Liver (tissue), 9 donors: ENCODE data around the gene COL27A1. TPM values are rescaled to one million over a fixed set of nuclear protein-coding genes. Genes with fewer than 3 reads are reported as not detected.

Source experiments
- DNase-seq: peaks from one replicate; pipeline ENCODE4 v3.0.0-alpha.2; 2017; ENCODE audit warnings: low spot score
- H3K27ac ChIP-seq, 2 donors: one replicate each; pipeline ENCODE4 v1.7.0; 2013; ENCODE audit warnings: inconsistent platforms in 2 of 2, low read length in 2 of 2, control low read depth in 1 of 2, low read depth in 1 of 2, mild to moderate bottlenecking in 1 of 2
- H3K27me3 ChIP-seq, 4 donors: one replicate each; pipeline versions ENCODE4 v1.6.1 to v1.7.0; 2013; ENCODE audit warnings: low read length in 3 of 4, inconsistent platforms in 1 of 4, mild to moderate bottlenecking in 1 of 4, moderate library complexity in 1 of 4; ENCODE audit not compliant: control insufficient read depth in 4 of 4, insufficient read depth in 4 of 4
- H3K36me3 ChIP-seq, 4 donors: one replicate each; pipeline versions ENCODE4 v1.6.1 to v1.7.0; 2013; ENCODE audit warnings: low read length in 3 of 4, mild to moderate bottlenecking in 3 of 4, low read depth in 1 of 4, moderate library complexity in 1 of 4; ENCODE audit not compliant: control insufficient read depth in 4 of 4, insufficient read depth in 3 of 4
- H3K4me1 ChIP-seq, 4 donors: one replicate each; pipeline versions ENCODE4 v1.6.1 to v1.7.0; 2013; ENCODE audit warnings: low read length in 3 of 4, mild to moderate bottlenecking in 3 of 4, moderate library complexity in 1 of 4; ENCODE audit not compliant: control insufficient read depth in 4 of 4, insufficient read depth in 4 of 4
- H3K4me3 ChIP-seq, 3 donors: one replicate each; pipeline versions ENCODE4 v1.6.1 to v1.7.0; 2013; ENCODE audit warnings: low read length in 3 of 3, control low read depth in 1 of 3, low read depth in 1 of 3, mild to moderate bottlenecking in 1 of 3
- H3K9ac ChIP-seq, 2 donors: one replicate each; pipeline ENCODE4 v1.7.0; 2013; ENCODE audit warnings: low read length in 2 of 2, mild to moderate bottlenecking in 2 of 2, moderate library complexity in 2 of 2, control low read depth in 1 of 2, low read depth in 1 of 2
- H3K9me3 ChIP-seq, 4 donors: one replicate each; pipeline versions ENCODE4 v1.6.1 to v1.7.0; 2013; ENCODE audit warnings: low read length in 3 of 4; ENCODE audit not compliant: control insufficient read depth in 4 of 4
- FOXA1 ChIP-seq: IDR thresholded peaks from 2 replicates; pipeline ENCODE4 v1.6.1; 2016; ENCODE audit warnings: antibody characterized with exemption
- GABPA ChIP-seq, 2 donors: IDR thresholded peaks in 1 of 2; conservative IDR thresholded peaks in 1 of 2; 2 replicates each; pipeline ENCODE4 v1.6.1; 2016; ENCODE audit warnings: antibody characterized with exemption in 2 of 2, mild to moderate bottlenecking in 1 of 2, moderate library complexity in 1 of 2
- HNF4A ChIP-seq, 2 donors: conservative IDR thresholded peaks; 2 replicates each; pipeline ENCODE4 v1.6.1; 2016; ENCODE audit warnings: antibody characterized with exemption in 2 of 2, mild to moderate bottlenecking in 2 of 2
- HNF4G ChIP-seq: IDR thresholded peaks from 2 replicates; pipeline ENCODE4 v1.6.1; 2016; ENCODE audit warnings: antibody characterized with exemption
- MAX ChIP-seq: IDR thresholded peaks from 2 replicates; pipeline ENCODE4 v1.6.1; 2016; ENCODE audit warnings: antibody characterized with exemption
- NR2F2 ChIP-seq: IDR thresholded peaks from 2 replicates; pipeline ENCODE4 v1.6.1; 2016; ENCODE audit warnings: antibody characterized with exemption
- RAD21 ChIP-seq, 2 donors: IDR thresholded peaks; 2 replicates each; pipeline ENCODE4 v1.6.1; 2016; ENCODE audit warnings: antibody characterized with exemption in 2 of 2, mild to moderate bottlenecking in 2 of 2
- REST ChIP-seq: IDR thresholded peaks from 2 replicates; pipeline ENCODE4 v1.6.1; 2016; ENCODE audit warnings: antibody characterized with exemption, mild to moderate bottlenecking
- RXRA ChIP-seq, 2 donors: IDR thresholded peaks; 2 replicates each; pipeline ENCODE4 v1.6.1; 2017 to 2018; ENCODE audit warnings: antibody characterized with exemption in 2 of 2, mild to moderate bottlenecking in 1 of 2
- ZBTB33 ChIP-seq: IDR thresholded peaks from 2 replicates; pipeline ENCODE4 v1.6.1; 2016; ENCODE audit warnings: antibody characterized with exemption
- WGBS: extraction: QIAGEN DNeasy Blood & Tissue Kit; methylation state at CpG from one replicate; pipeline ENCODE4 v1.1.7; 2013; 5-methylcytosine and 5-hydroxymethylcytosine counted together
- polyA plus RNA-seq, 2 donors: library from polyadenylated mRNA; stranded (reverse) in 1 of 2; unstranded in 1 of 2; fragments of 200-250 nt in 1 of 2; fragments of >200 nt in 1 of 2; fragmentation: Nextera tagmentation in 1 of 2; extraction: Ambion mirVana in 1 of 2; gene quantifications; one replicate each; pipeline versions ENCODE4 v1.2.1 to v1.2.3, GENCODE V29; 2013 to 2015
- total RNA-seq, 2 donors: library from RNA; depleted of rRNA; stranded (reverse); fragments of >200 nt; gene quantifications; one replicate each; pipeline ENCODE4 v1.2.3, GENCODE V29; 2014
- TF ChIP-seq, protein P1 (sequence below): IDR thresholded peaks from 2 replicates; pipeline ENCODE4 v1.6.1; 2016; ENCODE audit warnings: antibody characterized with exemption
- TF ChIP-seq, protein P2 (sequence below): fragments of 150-350 bp; IDR thresholded peaks from 2 replicates; pipeline ENCODE4 v1.5.1; 2017; ENCODE audit warnings: improper control_type of control experiment, low read depth, low read length; ENCODE audit not compliant: missing input control
- donor health status: healthy.
- donor health status: healthy.
- donor health status: healthy.
- donor health status: healthy.
- donor health status: healthy.

The COL27A1 gene
- total and polyA plus RNA-seq, 4 donors = 7.0 to 20.4 (median 12.0) TPM

- peaks cover 1 to 38% (median 11%) of the 10 kb centered on the region in 4 donors for H3K36me3 ChIP-seq
- H3K9ac ChIP-seq = no peak overlapping the region
- TF ChIP-seq REST = no peak
- TF ChIP-seq ZBTB33 = no peak
- no peak for TF ChIP-seq MAX
- no peak for TF ChIP-seq RXRA (IDR thresholded peaks at IDR 0.05)
- no peak for TF ChIP-seq HNF4A (conservative IDR thresholded peaks at IDR 0.05)
- TF ChIP-seq, protein P1, sequence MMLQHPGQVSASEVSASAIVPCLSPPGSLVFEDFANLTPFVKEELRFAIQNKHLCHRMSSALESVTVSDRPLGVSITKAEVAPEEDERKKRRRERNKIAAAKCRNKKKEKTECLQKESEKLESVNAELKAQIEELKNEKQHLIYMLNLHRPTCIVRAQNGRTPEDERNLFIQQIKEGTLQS = no peak
- TF ChIP-seq GABPA (IDR thresholded peaks at IDR 0.05 in 1 of 2, conservative IDR thresholded peaks at IDR 0.05 in 1 of 2) = no peak
- TF ChIP-seq FOXA1 = no peak
- no peak for TF ChIP-seq HNF4G
- TF ChIP-seq RAD21 (IDR thresholded peaks at IDR 0.05) = no peak
- TF ChIP-seq, protein P2, sequence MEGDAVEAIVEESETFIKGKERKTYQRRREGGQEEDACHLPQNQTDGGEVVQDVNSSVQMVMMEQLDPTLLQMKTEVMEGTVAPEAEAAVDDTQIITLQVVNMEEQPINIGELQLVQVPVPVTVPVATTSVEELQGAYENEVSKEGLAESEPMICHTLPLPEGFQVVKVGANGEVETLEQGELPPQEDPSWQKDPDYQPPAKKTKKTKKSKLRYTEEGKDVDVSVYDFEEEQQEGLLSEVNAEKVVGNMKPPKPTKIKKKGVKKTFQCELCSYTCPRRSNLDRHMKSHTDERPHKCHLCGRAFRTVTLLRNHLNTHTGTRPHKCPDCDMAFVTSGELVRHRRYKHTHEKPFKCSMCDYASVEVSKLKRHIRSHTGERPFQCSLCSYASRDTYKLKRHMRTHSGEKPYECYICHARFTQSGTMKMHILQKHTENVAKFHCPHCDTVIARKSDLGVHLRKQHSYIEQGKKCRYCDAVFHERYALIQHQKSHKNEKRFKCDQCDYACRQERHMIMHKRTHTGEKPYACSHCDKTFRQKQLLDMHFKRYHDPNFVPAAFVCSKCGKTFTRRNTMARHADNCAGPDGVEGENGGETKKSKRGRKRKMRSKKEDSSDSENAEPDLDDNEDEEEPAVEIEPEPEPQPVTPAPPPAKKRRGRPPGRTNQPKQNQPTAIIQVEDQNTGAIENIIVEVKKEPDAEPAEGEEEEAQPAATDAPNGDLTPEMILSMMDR = no peak
- no peak overlapping the region for H3K4me3 ChIP-seq
- no peaks in the 10 kb centered on the region for H3K27me3 ChIP-seq
- no peak overlapping the region for H3K27ac ChIP-seq
- no peaks in the 10 kb centered on the region for H3K9me3 ChIP-seq
- 96% methylated on average over 4 of the region's 4 CpGs for WGBS
- peaks cover 0 to 3% (median 0%) of the 10 kb centered on the region in 4 donors for H3K4me1 ChIP-seq
- DNase-seq = no peak
Measured at GRCh38 chr9:114210136-114210535, 54.8 kb downstream of the COL27A1 start.

DNA sequence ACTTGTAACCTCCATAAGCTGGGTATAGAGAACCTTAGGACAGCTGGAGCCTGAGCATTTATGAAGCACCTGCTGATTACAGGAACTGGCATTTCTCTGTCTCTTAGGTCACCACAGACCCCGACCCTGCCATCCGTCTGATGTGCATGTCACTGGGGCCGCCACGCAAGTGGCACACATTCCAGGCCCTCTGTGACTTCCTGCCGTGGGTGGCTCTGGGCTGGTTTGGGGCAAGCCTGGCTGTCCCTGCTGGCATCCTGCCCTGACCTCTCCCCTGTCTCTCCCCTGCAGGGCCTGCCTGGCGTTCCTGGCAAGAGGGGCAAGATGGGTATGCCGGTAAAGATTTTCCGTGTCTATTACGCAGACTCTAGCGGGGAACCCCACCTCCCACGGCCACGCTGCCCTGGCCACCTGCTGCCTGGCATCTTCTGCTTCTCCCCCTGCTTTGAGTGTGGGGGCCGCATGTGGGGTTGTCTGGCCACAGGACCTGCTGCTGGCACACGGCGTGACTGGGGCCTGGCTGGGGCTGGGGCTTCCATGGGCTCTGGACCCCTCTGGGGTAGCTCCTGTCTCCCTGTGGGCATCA lies 55.4 kb downstream of the COL27A1 start:
- Histone ChIP-seq H3K9ac (no peak overlapping the region), H3K36me3 (peaks cover 1 to 38% (median 11%) of the 10 kb centered on the region in 4 donors), H3K4me3 (no peak overlapping the region), H3K9me3 (no peaks in the 10 kb centered on the region), H3K27ac (no peak overlapping the region), H3K27me3 (no peaks in the 10 kb centered on the region), H3K4me1 (peaks cover 0 to 2% (median 0%) of the 10 kb centered on the region in 4 donors)
- no peak for DNase-seq
- TF ChIP-seq REST = no peak
- no peak for TF ChIP-seq NR2F2
- TF ChIP-seq FOXA1 = no peak
- TF ChIP-seq, protein P1 = no peak
- 89% methylated on average over 15 of the region's 15 CpGs for WGBS
